GM18498 (cell line): ENCODE data around the gene STK17A.

ENCODE experiments used
- ATAC-seq: cut with Tn5 transposase; IDR thresholded peaks from one replicate; pipeline ENCODE4 v1.9.1; 2021; ENCODE audit warnings: mild to moderate bottlenecking, moderate library complexity; ENCODE audit not compliant: unreplicated experiment

Gene STK17A

DNA sequence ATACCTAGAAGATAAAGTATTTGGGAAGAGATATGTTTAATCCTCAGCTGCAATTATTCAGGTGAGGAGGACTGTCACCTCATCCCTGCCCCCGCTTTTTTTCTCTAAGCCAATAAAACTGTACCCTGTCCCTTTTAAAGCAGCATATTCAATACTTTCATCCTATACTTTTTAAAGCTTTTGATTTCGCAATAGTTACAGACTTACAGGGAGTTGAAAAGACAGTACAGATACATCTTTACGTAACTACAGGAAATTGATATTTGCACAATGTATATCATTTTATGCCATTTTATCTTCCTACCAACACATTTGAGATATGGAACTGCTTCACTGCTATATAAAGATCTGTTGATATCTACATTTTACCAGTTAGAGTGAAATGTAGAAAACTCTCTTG, 47.6 kb downstream of the STK17A start:
- no peak for ATAC-seq

DNA sequence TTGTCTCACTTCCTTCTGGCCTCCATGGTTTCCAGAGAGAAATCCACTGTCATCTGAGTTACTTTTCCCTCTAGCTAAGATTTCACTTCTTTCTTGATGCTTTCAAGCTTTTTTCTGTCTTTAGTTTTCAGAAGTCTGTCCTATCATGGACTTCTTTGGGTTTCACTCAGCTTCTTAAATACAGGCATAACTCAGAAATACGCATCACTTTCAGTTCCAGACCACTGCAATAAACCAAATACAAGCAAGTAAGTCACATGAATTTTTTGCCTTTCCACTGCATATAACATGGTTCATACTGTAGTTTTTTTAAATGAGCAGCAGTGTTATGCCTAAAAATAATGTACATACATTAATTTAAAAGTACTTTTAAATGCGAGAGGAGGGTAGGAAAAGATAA, 48.7 kb downstream of the STK17A start:
- ATAC-seq: no peak

DNA sequence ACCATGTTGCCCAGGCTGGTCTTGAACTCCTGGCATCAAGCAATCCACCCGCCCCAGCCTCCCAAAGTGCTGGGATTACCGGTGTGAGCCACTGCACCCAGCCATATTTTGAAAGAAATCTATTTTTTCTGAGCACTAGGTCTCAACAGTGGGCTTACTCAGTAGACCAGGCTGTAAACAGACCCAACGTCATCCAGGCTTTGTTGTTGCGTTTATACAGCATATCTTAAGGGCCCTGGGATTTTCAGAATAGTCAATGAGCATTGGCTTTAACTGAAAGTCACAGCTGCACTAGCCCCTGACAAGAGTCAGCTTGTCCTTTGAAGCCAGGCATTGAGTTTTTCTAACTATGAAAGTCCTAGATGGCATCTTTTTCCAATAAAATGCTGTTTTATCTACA, 49.8 kb downstream of the STK17A start:
- ATAC-seq: no peak

DNA sequence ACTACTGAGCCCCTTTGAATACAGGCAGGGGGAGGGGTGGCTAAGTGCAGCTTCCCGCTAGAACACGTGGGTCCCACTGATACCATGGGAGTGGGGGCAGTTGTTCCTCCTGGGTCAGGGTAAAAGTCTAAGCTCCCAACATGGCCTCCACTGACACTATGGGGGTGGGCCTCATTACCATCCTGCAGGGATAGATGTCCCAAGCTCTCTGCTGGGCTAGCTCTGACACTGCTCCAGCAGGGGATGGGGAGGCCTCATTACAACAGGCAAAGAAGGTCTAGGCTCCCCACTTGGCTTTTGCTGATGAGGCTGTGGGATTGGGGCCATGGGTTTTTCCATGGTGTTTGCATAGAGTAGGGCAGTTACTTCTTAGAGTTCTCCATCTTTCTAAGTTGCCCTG, 51.5 kb downstream of the STK17A start:
- no peak for ATAC-seq

GRCh38 chr7:43636093-43636492, 53.2 kb downstream of the STK17A start:
- no peak for ATAC-seq

DNA sequence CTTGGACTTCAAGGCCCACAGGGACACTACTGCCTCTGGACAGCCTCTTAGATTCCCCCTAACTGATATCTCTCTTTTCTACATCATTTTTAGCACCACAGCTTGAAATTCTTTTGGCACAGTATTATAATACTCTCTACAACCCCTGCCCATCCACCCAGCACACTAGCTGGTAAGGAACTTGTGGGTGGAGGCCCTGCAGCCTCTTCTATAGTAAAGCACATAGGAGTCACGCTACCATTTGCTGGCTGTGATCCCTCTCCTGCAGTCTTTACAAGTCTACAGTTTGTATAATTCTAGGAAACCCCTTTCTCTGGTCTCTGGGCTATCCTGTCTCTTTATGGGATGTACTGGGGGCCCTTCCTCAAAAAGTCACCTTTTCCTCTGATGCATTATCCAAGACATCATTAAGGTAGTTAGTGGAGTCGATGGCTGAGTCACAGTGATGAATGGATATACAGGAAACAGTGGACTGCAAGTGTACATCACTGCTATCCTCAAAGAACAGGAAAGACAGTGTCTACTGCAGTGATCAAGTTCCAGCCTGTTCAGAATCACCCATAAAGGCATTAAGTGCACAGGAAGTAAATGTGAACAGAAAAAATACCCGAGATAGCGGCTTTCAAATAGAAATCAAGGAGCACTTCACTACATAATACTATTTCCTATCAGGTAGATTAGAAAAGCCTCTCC, 54.4 kb downstream of the STK17A start:
- no peak for ATAC-seq

- ATAC-seq: no peak
Measured at GRCh38 chr7:43639858-43640491, 57.1 kb downstream of the STK17A start.

GRCh38 chr7:43640679-43641078, 57.8 kb downstream of the STK17A start:
- no peak for ATAC-seq

GRCh38 chr7:43642897-43643630, 60.2 kb downstream of the STK17A start:
- ATAC-seq: no peak

DNA sequence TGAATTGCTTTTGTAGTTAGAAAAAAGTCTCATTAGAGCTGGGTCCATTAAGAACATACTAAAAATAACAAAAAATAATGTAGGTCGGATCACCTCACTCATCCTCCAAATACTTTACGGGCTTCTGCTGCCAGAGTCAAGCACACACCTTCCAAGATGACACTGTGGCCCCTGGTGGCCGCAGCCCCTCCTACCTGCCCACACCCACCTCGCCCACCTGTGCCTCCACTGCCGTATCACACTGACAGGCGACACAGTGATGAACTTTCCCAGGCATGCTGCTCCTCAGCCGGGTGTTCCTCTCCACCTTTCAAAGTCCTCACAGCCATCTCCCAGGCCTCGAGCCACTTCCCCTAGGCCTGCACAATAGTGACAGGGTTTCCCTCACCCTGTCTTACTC, 60.9 kb downstream of the STK17A start:
- ATAC-seq: no peak

DNA sequence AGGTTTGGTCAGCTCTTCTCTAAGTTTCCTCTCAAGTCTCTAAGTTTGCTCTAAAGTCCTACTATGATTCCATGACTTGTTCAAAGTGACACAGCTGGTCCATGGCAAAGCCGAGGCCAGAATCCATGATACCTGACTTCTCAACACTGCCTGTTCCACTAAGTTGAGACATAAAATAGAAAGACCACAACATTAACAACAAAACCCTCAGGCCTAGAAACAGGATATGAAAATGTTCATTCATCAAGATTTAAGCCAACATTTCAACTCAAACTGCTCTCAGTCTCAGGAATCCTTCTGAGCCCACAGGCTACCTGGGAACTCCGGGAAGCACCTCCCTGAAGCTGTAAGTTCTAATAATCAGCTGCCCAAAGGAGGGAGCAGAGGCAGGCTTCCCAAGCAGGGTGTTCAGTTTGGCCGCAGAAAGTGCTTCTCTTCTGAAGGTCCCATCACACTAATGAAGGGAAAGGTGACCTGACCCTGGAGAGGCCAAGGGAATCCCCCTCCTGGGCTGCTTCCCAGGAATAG, 62.9 kb downstream of the STK17A start:
- no peak for ATAC-seq

- ATAC-seq: no peak
Measured at GRCh38 chr7:43646603-43647338, 63.9 kb downstream of the STK17A start.

DNA sequence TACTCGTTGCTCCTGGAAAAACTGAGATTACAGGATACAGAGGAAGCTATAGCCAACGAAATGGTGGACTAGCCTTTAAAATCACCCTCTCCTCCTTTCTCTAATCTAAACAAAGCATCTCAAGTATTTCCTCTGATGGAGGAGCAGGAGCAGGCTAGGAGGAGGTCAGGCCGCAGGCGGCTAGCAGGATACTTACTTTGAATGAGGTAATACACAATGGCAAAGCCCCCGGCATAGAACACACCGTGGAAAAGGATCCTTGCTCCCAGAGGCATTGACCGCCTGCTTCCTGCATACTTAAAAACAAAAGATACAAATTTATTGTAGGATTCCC, 64.4 kb downstream of the STK17A start:
- ATAC-seq: no peak

DNA sequence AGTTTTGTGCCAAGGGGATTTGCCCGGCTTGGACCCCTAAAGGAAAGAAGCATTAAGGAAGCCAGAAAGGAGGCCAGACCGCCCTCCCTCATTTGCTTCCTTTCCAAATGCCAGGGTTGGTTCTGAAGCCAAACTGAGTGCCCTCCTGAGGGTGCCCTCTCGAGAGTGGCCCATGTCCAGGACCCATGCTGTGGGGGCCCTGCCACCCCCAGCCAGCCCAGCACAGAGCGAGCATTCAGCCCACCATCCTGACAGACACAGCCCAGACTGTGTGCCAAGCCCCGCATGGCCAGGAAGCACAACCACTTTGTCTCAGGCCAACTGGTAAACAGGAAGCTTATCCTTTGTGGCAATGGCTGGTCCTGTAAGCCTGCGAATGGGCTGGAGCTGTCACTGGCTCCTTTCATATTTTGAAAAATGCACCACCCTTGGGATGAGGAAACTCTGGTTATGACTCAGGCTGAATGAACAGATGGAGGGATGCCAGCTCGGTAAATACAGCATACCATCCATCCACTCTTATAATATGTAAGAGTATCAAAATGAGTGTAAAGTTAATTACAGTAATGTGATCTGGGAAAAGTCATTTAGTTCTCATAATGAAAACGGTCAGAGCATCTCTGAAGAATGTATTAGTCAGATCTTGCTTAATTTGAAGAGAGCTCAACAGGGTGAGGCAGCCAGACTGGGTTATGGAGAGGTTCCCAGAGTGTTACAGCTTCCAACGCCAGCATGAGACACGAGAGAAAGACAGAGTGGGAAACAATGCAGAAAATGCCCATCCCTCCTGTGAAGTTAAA, 65.0 kb downstream of the STK17A start:
- ATAC-seq: peak; percentile 4

- peak; percentile 65 for ATAC-seq
Measured at GRCh38 chr7:43648473-43649406, 65.8 kb downstream of the STK17A start.

DNA sequence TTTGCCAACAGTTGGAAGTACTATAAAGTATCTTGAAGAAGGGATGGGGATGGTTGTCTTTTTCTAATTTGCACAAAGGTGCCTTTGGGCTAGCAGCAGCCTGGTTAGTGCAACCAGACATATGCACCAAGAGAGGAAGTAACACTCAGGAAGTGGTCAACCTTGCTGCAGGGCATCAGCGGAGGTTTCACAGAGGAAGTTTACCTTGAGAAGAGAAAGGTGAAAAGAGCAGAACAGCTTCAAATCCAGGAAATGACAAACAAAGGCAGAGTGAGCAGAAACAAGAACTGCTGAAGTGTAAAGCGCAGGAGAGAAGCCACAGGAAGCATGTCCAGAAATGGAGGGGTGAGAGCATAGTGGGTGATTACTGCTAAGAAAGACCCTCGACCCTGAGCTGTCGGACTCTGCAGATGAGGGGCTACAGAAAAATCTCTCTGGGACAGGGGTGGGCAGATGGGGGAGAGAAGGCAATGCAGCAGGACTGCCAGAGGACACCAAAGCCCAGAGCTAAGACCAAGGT, 66.9 kb downstream of the STK17A start:
- peak; percentile 71 for ATAC-seq

GRCh38 chr7:43650457-43651052, 67.6 kb downstream of the STK17A start:
- ATAC-seq: no peak

- ATAC-seq: no peak
Measured at GRCh38 chr7:43652364-43652763, 69.5 kb downstream of the STK17A start.

DNA sequence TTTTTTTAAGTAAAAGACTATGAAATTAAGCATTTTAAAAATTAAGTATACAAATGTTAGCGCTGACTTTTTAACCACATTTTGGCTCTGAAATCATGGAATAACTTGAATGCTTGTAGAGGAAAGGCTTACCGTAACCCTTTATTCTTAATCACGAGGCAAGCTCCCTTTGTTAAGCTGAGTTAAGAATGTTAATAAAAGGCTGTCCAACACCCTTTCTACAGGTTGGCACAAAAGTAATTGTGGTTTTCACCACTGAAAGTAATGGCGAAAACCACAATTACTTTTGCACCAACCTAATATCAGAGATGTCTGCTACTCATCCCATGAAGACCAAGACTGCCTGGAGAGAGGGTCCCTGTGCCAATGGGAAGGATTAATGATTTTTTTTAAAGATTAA, 70.6 kb downstream of the STK17A start:
- no peak for ATAC-seq
